H1 (cell line): ENCODE data around the gene FOXN3. TPM values are rescaled to one million over a fixed set of nuclear protein-coding genes. Genes with fewer than 3 reads are reported as not detected.

Source experiments
- ASH2L ChIP-seq: fragments of 200-600, 300-600 bp; sonication (generic); IDR thresholded peaks from one replicate; pipeline ENCODE4 v1.7.1; 2017; ENCODE audit warnings: low read length
- CHD7 ChIP-seq: fragments of 300-600 bp; sonication (generic); IDR thresholded peaks from 2 replicates; pipeline ENCODE4 v1.7.1; 2012; ENCODE audit warnings: low read length, moderate library complexity, mild to moderate bottlenecking, inconsistent platforms; ENCODE audit not compliant: insufficient replicate concordance
- MAFK ChIP-seq: IDR thresholded peaks from 2 replicates; pipeline ENCODE4 v1.6.1; 2012; ENCODE audit warnings: low read depth, mild to moderate bottlenecking, improper control_type of control experiment, low read length
- TEAD4 ChIP-seq: IDR thresholded peaks from 2 replicates; pipeline ENCODE4 v1.6.1; 2012; ENCODE audit warnings: low read depth, low read length, inconsistent platforms, mixed read lengths
- polyA plus RNA-seq, 7 experiments: library from polyadenylated mRNA; depleted of rRNA in 3 of 7; stranded (reverse) in 5 of 7; unstranded in 2 of 7; fragments of >200 nt in 5 of 7; fragments of 200-250 nt in 2 of 7; gene quantifications; 1 replicate in 5 of 7; 2 replicates in 1 of 7; 4 replicates in 1 of 7; pipeline versions ENCODE4 v1.2.1 to v1.2.3, GENCODE V29; 2011 to 2013; ENCODE audit warnings: missing spikeins in 2 of 7, mixed read lengths in 2 of 7
- total RNA-seq: library from RNA; stranded (reverse); fragmentation: NEBNext Ultra II Directional; extraction: Animal tissue kit (Norgen Biotek cat#: 25700); gene quantifications from 2 replicates; pipeline ENCODE4 v1.2.1, GENCODE V29; 2021

The FOXN3 gene
- total and polyA plus RNA-seq, 2 of the 8 experiments (the other 6 are each of a cell fraction or from before 2014, with no cell fraction given), result 52.6 to 178 TPM

DNA sequence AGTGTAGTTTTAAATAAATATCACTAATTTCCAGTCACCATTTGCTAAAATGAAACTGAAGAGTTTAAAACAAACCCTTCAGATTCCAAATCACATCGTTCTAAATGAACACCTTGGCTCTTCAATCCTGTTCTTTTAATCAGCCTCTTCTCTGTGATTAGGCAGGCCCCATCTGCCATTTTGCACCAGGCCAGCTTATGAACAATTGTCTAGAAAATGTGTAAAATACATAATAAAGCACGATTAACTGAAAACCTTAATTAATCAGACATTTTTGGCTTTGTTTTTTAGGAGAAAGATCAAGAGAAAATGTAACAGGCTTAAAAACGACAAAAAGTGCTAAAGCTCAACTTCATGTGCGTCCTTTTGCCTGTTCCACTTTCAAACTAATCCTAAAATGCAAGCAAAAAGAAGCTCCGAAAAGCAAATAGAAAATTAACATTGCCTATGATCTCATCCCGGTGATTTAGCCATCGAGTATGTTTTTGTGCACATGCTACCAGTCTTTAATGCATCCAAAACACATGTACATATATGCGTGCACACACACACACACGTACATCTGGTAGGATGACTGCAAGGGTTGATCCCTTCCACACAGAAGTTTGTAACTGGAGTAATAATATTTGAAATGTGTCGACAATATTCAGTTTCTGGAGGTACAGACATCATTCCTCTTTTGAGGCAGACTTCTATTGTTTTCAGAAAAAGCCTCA is 288.6 kb downstream of the FOXN3 start (continued):
- TF ChIP-seq MAFK, result no peak
- no peak for TF ChIP-seq ASH2L
- no peak for TF ChIP-seq CHD7
- TF ChIP-seq TEAD4, result no peak
- TF ChIP-seq, all 59 proteins: peak for 0
